HEK293 (cell line): ENCODE results near the gene TRMT1.

ENCODE experiments used
- GLIS1 ChIP-seq: fragments of 450-650 bp; formaldehyde crosslinking; IDR thresholded peaks from 2 replicates; pipeline ENCODE4 v1.5.1; 2016; ENCODE audit warnings: missing biosample characterization, missing genetic modification characterization
- KLF16 ChIP-seq: fragments of 450-650 bp; formaldehyde crosslinking; IDR thresholded peaks from 2 replicates; pipeline ENCODE4 v1.5.1; 2017; ENCODE audit warnings: missing biosample characterization, missing genetic modification characterization
- KLF8 ChIP-seq: fragments of 450-650 bp; formaldehyde crosslinking; IDR thresholded peaks from 2 replicates; pipeline ENCODE4 v1.5.1; 2016; ENCODE audit warnings: missing biosample characterization, missing genetic modification characterization
- PRDM2 ChIP-seq: fragments of 450-650 bp; formaldehyde crosslinking; IDR thresholded peaks from 2 replicates; pipeline ENCODE4 v1.5.1; 2016; ENCODE audit warnings: missing biosample characterization, missing genetic modification characterization, borderline replicate concordance
- SCRT2 ChIP-seq: fragments of 450-650 bp; formaldehyde crosslinking; IDR thresholded peaks from 2 replicates; pipeline ENCODE4 v1.5.1; 2016; ENCODE audit warnings: missing biosample characterization, missing genetic modification characterization
- SP7 ChIP-seq: fragments of 450-650 bp; formaldehyde crosslinking; IDR thresholded peaks from 2 replicates; pipeline ENCODE4 v1.5.1; 2016; ENCODE audit warnings: missing biosample characterization, missing genetic modification characterization
- YY2 ChIP-seq: fragments of 450-650 bp; formaldehyde crosslinking; IDR thresholded peaks from 2 replicates; pipeline ENCODE4 v1.5.1; 2016; ENCODE audit warnings: missing biosample characterization, missing genetic modification characterization
- ZBTB10 ChIP-seq: fragments of 450-650 bp; formaldehyde crosslinking; IDR thresholded peaks from 2 replicates; pipeline ENCODE4 v1.5.1; 2016; ENCODE audit warnings: missing biosample characterization, missing genetic modification characterization
- ZBTB48 ChIP-seq: fragments of 450-650 bp; formaldehyde crosslinking; IDR thresholded peaks from 2 replicates; pipeline ENCODE4 v1.5.1; 2016; ENCODE audit warnings: missing biosample characterization, missing genetic modification characterization
- ZBTB8A ChIP-seq: fragments of 450-650 bp; formaldehyde crosslinking; IDR thresholded peaks from 2 replicates; pipeline ENCODE4 v1.5.1; 2016; ENCODE audit warnings: missing biosample characterization, missing genetic modification characterization
- ZNF2 ChIP-seq: fragments of 450-650 bp; formaldehyde crosslinking; IDR thresholded peaks from 2 replicates; pipeline ENCODE4 v1.5.1; 2016; ENCODE audit warnings: missing biosample characterization, missing genetic modification characterization
- ZNF24 ChIP-seq: fragments of 450-650 bp; formaldehyde crosslinking; IDR thresholded peaks from 2 replicates; pipeline ENCODE4 v1.5.1; 2016; ENCODE audit warnings: missing biosample characterization, missing genetic modification characterization
- ZNF391 ChIP-seq: fragments of 450-650 bp; formaldehyde crosslinking; IDR thresholded peaks from 2 replicates; pipeline ENCODE4 v1.5.1; 2016; ENCODE audit warnings: low read depth, missing biosample characterization, missing genetic modification characterization, borderline replicate concordance
- ZNF423 ChIP-seq: fragments of 450-650 bp; formaldehyde crosslinking; IDR thresholded peaks from 2 replicates; pipeline ENCODE4 v1.5.1; 2016; ENCODE audit warnings: missing biosample characterization, missing genetic modification characterization
- ZNF555 ChIP-seq: fragments of 450-650 bp; formaldehyde crosslinking; conservative IDR thresholded peaks from 2 replicates; pipeline ENCODE4 v1.5.1; 2017; ENCODE audit warnings: missing biosample characterization, mild to moderate bottlenecking, missing genetic modification characterization, inconsistent platforms
- ZNF600 ChIP-seq: fragments of 450-650 bp; formaldehyde crosslinking; IDR thresholded peaks from 2 replicates; pipeline ENCODE4 v1.5.1; 2016; ENCODE audit warnings: missing biosample characterization, missing genetic modification characterization
- ZNF777 ChIP-seq: fragments of 450-650 bp; formaldehyde crosslinking; IDR thresholded peaks from 2 replicates; pipeline ENCODE4 v1.5.1; 2017; ENCODE audit warnings: missing biosample characterization, missing genetic modification characterization, borderline replicate concordance
- ZSCAN18 ChIP-seq: fragments of 450-650 bp; formaldehyde crosslinking; IDR thresholded peaks from 2 replicates; pipeline ENCODE4 v1.5.1; 2016; ENCODE audit warnings: missing biosample characterization, missing genetic modification characterization
- ZSCAN4 ChIP-seq: fragments of 450-650 bp; formaldehyde crosslinking; IDR thresholded peaks from 2 replicates; pipeline ENCODE4 v1.5.1; 2017; ENCODE audit warnings: missing biosample characterization, missing genetic modification characterization
- TF ChIP-seq, protein P1 (sequence below): fragments of 450-650 bp; formaldehyde crosslinking; IDR thresholded peaks from 2 replicates; pipeline ENCODE4 v1.5.1; 2016; ENCODE audit warnings: missing biosample characterization, missing genetic modification characterization
- TF ChIP-seq, protein P2 (sequence below): fragments of 450-650 bp; formaldehyde crosslinking; IDR thresholded peaks from 2 replicates; pipeline ENCODE4 v1.5.1; 2016; ENCODE audit warnings: missing biosample characterization, missing genetic modification characterization

TRMT1 gene

GRCh38 chr19:13093407-13094105 lies 23.0 kb downstream of the TRMT1 start (continued):
- TF ChIP-seq ZNF423 (tag by site-specific recombination) (0 out of 2 replicates have a peak, but pooled peaks have one; percentile 43), ZNF2 (tag by site-specific recombination) (0 out of 2 replicates have a peak, but pooled peaks have one; percentile 79), ZSCAN18 (no peak), ZNF555 (tag by site-specific recombination) (no peak), ZNF777 (tag by site-specific recombination) (no peak), ZBTB48 (tag by site-specific recombination) (peak; percentile 79), GLIS1 (peak; percentile 56), ZNF600 (peak; percentile 33; the same call in 1 of the 2 replicates), SCRT2 (tag by site-specific recombination) (no peak), KLF16 (tag by site-specific recombination) (peak; percentile 35; the same call in 1 of the 2 replicates), ZSCAN4 (0 out of 2 replicates have a peak, but pooled peaks have one; percentile 14), ZNF24 (tag by site-specific recombination) (no peak), PRDM2 (tag by site-specific recombination) (0 out of 2 replicates have a peak, but pooled peaks have one; percentile 27), SP7 (peak; percentile 53; the same call in 1 of the 2 replicates), ZNF391 (tag by site-specific recombination) (0 out of 2 replicates have a peak, but pooled peaks have one; percentile 40), ZBTB8A (tag by site-specific recombination) (peak; percentile 54), ZBTB10 (tag by site-specific recombination) (peak; percentile 56; the same call in 1 of the 2 replicates), KLF8 (tag by site-specific recombination) (peak; percentile 59; the same call in 1 of the 2 replicates), YY2 (no peak)
- TF ChIP-seq, protein P1, sequence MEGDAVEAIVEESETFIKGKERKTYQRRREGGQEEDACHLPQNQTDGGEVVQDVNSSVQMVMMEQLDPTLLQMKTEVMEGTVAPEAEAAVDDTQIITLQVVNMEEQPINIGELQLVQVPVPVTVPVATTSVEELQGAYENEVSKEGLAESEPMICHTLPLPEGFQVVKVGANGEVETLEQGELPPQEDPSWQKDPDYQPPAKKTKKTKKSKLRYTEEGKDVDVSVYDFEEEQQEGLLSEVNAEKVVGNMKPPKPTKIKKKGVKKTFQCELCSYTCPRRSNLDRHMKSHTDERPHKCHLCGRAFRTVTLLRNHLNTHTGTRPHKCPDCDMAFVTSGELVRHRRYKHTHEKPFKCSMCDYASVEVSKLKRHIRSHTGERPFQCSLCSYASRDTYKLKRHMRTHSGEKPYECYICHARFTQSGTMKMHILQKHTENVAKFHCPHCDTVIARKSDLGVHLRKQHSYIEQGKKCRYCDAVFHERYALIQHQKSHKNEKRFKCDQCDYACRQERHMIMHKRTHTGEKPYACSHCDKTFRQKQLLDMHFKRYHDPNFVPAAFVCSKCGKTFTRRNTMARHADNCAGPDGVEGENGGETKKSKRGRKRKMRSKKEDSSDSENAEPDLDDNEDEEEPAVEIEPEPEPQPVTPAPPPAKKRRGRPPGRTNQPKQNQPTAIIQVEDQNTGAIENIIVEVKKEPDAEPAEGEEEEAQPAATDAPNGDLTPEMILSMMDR (tag by site-specific recombination) = peak; percentile 95
- TF ChIP-seq, protein P2, sequence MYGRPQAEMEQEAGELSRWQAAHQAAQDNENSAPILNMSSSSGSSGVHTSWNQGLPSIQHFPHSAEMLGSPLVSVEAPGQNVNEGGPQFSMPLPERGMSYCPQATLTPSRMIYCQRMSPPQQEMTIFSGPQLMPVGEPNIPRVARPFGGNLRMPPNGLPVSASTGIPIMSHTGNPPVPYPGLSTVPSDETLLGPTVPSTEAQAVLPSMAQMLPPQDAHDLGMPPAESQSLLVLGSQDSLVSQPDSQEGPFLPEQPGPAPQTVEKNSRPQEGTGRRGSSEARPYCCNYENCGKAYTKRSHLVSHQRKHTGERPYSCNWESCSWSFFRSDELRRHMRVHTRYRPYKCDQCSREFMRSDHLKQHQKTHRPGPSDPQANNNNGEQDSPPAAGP (tag by site-specific recombination) = peak; percentile 64; the same call in 1 of the 2 replicates
